GM12874 (cell line): ENCODE results near the gene MAPK10.

Experiments
- TF ChIP-seq, protein P1 (sequence below): IDR thresholded peaks from 2 replicates; pipeline ENCODE4 v1.5.1; 2011; ENCODE audit warnings: low read depth, mild to moderate bottlenecking, control low read depth, low read length, moderate library complexity; ENCODE audit not compliant: insufficient read depth

The MAPK10 gene

GRCh38 chr4:86346320-86346719, 13.5 kb downstream of the MAPK10 start:
- TF ChIP-seq, protein P1, sequence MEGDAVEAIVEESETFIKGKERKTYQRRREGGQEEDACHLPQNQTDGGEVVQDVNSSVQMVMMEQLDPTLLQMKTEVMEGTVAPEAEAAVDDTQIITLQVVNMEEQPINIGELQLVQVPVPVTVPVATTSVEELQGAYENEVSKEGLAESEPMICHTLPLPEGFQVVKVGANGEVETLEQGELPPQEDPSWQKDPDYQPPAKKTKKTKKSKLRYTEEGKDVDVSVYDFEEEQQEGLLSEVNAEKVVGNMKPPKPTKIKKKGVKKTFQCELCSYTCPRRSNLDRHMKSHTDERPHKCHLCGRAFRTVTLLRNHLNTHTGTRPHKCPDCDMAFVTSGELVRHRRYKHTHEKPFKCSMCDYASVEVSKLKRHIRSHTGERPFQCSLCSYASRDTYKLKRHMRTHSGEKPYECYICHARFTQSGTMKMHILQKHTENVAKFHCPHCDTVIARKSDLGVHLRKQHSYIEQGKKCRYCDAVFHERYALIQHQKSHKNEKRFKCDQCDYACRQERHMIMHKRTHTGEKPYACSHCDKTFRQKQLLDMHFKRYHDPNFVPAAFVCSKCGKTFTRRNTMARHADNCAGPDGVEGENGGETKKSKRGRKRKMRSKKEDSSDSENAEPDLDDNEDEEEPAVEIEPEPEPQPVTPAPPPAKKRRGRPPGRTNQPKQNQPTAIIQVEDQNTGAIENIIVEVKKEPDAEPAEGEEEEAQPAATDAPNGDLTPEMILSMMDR: no peak

GRCh38 chr4:86344127-86344526, 15.7 kb downstream of the MAPK10 start:
- TF ChIP-seq, protein P1: no peak

DNA sequence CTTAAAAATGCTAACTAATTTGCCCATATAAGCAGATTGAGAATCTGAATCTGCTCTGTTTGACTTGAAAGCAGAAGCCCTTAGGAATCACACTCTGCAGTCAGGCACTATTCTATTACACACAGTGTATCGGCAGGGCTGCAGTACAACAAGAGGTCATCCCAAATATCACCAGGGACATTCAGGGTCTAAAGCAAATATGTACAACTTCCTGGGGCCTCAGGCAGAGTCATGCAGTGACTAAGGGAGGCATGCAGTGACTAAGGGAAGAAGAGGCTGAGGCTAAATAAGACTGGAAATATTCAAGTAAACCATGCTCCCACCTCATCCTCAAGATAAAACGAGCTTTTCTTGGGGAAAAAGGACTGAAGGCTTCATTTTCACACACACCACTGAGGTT, 20.9 kb downstream of the MAPK10 start:
- TF ChIP-seq, protein P1: no peak

GRCh38 chr4:86338521-86338920, 21.3 kb downstream of the MAPK10 start:
- TF ChIP-seq, protein P1: no peak

DNA sequence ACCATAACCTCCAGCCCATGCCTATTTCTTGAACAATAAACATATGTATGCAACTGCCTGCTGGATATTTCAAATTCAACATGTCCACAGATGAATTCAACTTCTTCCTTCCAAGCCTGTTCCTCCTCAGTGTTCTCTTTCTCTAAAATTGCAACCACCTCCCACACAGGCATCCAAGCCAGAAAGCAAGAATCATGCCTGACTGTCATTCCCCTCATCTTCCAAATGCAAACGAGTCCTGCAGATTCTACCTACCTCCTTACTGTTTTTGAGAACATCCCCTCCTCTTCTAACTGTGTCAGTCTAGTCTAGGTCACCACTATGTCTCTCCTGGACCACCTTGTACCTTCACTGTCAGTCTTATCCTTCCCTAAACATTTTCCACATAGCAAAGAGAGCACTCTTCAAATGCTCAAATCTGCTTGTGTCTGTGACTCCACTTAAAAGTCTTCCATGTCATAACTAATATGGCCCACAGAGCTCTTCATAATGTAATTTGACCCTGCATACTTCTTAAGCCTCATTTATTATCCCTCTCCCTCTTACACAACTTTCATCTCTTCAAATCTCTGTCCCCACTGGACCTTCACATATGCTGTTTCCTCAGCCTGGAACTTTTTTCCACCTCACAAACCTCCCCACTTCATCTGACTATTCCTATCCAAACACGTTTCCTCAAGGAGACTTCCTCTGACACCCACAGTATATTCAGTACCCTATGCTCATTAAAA, 25.7 kb downstream of the MAPK10 start:
- TF ChIP-seq, protein P1: no peak

- TF ChIP-seq, protein P1: no peak
These were observed 26.6 kb downstream of the MAPK10 start for GRCh38 chr4:86333236-86333635.

GRCh38 chr4:86330961-86331742, 28.7 kb downstream of the MAPK10 start:
- TF ChIP-seq, protein P1: no peak
